H1 (cell line): ENCODE measurements around the gene CEND1. TPM values are rescaled to one million over a fixed set of nuclear protein-coding genes. Genes with fewer than 3 reads are reported as not detected.

Experiments used
- ASH2L ChIP-seq: fragments of 200-600, 300-600 bp; sonication (generic); IDR thresholded peaks from one replicate; pipeline ENCODE4 v1.7.1; 2017; ENCODE audit warnings: low read length
- ATF3 ChIP-seq: IDR thresholded peaks from 2 replicates; pipeline ENCODE4 v1.6.1; 2011; ENCODE audit warnings: low read depth, mild to moderate bottlenecking, low read length; ENCODE audit not compliant: insufficient read depth
- BCL11A ChIP-seq, 2 experiments: IDR thresholded peaks; one replicate each; pipeline ENCODE4 v1.6.1; 2011; ENCODE audit warnings: low read depth in 2 of 2, low read length in 2 of 2, mild to moderate bottlenecking in 2 of 2
- BRCA1 ChIP-seq: IDR thresholded peaks from 2 replicates; pipeline ENCODE4 v1.6.1; 2012; ENCODE audit warnings: low read depth, low read length, improper control_type of control experiment
- CHD2 ChIP-seq: IDR thresholded peaks from 2 replicates; pipeline ENCODE4 v1.6.1; 2012; ENCODE audit warnings: low read length, improper control_type of control experiment
- CTBP2 ChIP-seq: IDR thresholded peaks from 2 replicates; pipeline ENCODE4 v1.7.0; 2011; ENCODE audit warnings: borderline replicate concordance, mild to moderate bottlenecking, moderate library complexity, mixed read lengths, low read length; ENCODE audit not compliant: insufficient read depth, insufficient read length
- EP300 ChIP-seq, 2 experiments: IDR thresholded peaks; 1 replicate in 1 of 2; 2 replicates in 1 of 2; pipeline ENCODE4 v1.6.1; 2011 to 2012; ENCODE audit warnings: low read depth in 2 of 2, low read length in 2 of 2, mild to moderate bottlenecking in 2 of 2, borderline replicate concordance in 1 of 2, inconsistent platforms in 1 of 2, moderate library complexity in 1 of 2
- EZH2 ChIP-seq: fragments of 200-600 bp; sonication (generic); IDR thresholded peaks from 2 replicates; pipeline ENCODE4 v1.7.1; 2012; ENCODE audit warnings: low read depth, mild to moderate bottlenecking, moderate library complexity, low read length, inconsistent platforms; ENCODE audit not compliant: severe bottlenecking
- JUN ChIP-seq: IDR thresholded peaks from 2 replicates; pipeline ENCODE4 v1.6.1; 2011; ENCODE audit warnings: low read depth, mild to moderate bottlenecking, improper control_type of control experiment, low read length
- JUND ChIP-seq: IDR thresholded peaks from 2 replicates; pipeline ENCODE4 v1.6.1; 2011; ENCODE audit warnings: mild to moderate bottlenecking, improper control_type of control experiment, low read length
- KDM1A ChIP-seq: fragments of 200-600, 300-600 bp; sonication (generic); IDR thresholded peaks from 2 replicates; pipeline ENCODE4 v1.7.1; 2016; ENCODE audit warnings: mild to moderate bottlenecking, low read length, borderline replicate concordance
- MAX ChIP-seq: IDR thresholded peaks from 2 replicates; pipeline ENCODE4 v1.6.1; 2012; ENCODE audit warnings: inconsistent platforms
- NANOG ChIP-seq: IDR thresholded peaks from 2 replicates; pipeline ENCODE4 v1.6.1; 2011; ENCODE audit warnings: low read length, low read depth, mild to moderate bottlenecking, inconsistent platforms; ENCODE audit not compliant: insufficient read depth, poor library complexity, severe bottlenecking
- POLR2A ChIP-seq, 2 experiments: IDR thresholded peaks; 1 replicate in 1 of 2; 2 replicates in 1 of 2; pipeline ENCODE4 v1.6.1; 2011; ENCODE audit warnings: low read depth in 2 of 2, low read length in 2 of 2, mild to moderate bottlenecking in 2 of 2; ENCODE audit errors: control extremely low read depth in 1 of 2
- POU5F1 ChIP-seq: IDR thresholded peaks from 2 replicates; pipeline ENCODE4 v1.6.1; 2011; ENCODE audit warnings: low read depth, mild to moderate bottlenecking, low read length, moderate library complexity
- SIX5 ChIP-seq: IDR thresholded peaks from 2 replicates; pipeline ENCODE4 v1.6.1; 2011; ENCODE audit warnings: mild to moderate bottlenecking, low read depth, low read length
- TAF1 ChIP-seq: IDR thresholded peaks from 2 replicates; pipeline ENCODE4 v1.6.1; 2011; ENCODE audit warnings: mild to moderate bottlenecking, low read depth, low read length
- TAF7 ChIP-seq: optimal IDR thresholded peaks from 2 replicates; pipeline ENCODE3; 2011; ENCODE audit warnings: low read depth, mild to moderate bottlenecking, inconsistent platforms, low read length, moderate library complexity, borderline replicate concordance
- USF2 ChIP-seq: IDR thresholded peaks from 2 replicates; pipeline ENCODE4 v1.6.1; 2011; ENCODE audit warnings: low read length, improper control_type of control experiment
- YY1 ChIP-seq: IDR thresholded peaks from 2 replicates; pipeline ENCODE4 v1.6.1; 2011; ENCODE audit warnings: low read depth, mild to moderate bottlenecking, low read length
- polyA plus RNA-seq, 7 experiments: library from polyadenylated mRNA; depleted of rRNA in 3 of 7; stranded (reverse) in 5 of 7; unstranded in 2 of 7; fragments of >200 nt in 5 of 7; fragments of 200-250 nt in 2 of 7; gene quantifications; 1 replicate in 5 of 7; 2 replicates in 1 of 7; 4 replicates in 1 of 7; pipeline versions ENCODE4 v1.2.1 to v1.2.3, GENCODE V29; 2011 to 2013; ENCODE audit warnings: missing spikeins in 2 of 7, mixed read lengths in 2 of 7
- total RNA-seq: library from RNA; stranded (reverse); fragmentation: NEBNext Ultra II Directional; extraction: Animal tissue kit (Norgen Biotek cat#: 25700); gene quantifications from 2 replicates; pipeline ENCODE4 v1.2.1, GENCODE V29; 2021
- TF ChIP-seq, protein P1 (sequence below): IDR thresholded peaks from 2 replicates; pipeline ENCODE4 v1.6.1; 2012; ENCODE audit warnings: inconsistent platforms

The CEND1 gene
- total and polyA plus RNA-seq, 2 of the 8 experiments (the other 6 are each of a cell fraction or from before 2014, with no cell fraction given): 0.82 to 5.0 TPM

- TF ChIP-seq, protein P1, sequence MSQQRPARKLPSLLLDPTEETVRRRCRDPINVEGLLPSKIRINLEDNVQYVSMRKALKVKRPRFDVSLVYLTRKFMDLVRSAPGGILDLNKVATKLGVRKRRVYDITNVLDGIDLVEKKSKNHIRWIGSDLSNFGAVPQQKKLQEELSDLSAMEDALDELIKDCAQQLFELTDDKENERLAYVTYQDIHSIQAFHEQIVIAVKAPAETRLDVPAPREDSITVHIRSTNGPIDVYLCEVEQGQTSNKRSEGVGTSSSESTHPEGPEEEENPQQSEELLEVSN: peak; percentile 8; the same call in 1 of the 2 replicates
- TF ChIP-seq BCL11A (IDR thresholded peaks at IDR 0.05; ENCODE audit: low read depth in 2 of 2, low read length in 2 of 2) (no peak), JUND (no peak), ASH2L (peak; percentile 28), ATF3 (peak; percentile 74; the same call in 1 of the 2 replicates), SIX5 (no peak), EZH2 (no peak), JUN (no peak), EP300 (IDR thresholded peaks at IDR 0.05; ENCODE audit: borderline replicate concordance in 1 of 2, low read depth in 2 of 2, low read length in 2 of 2) (no peak), CTBP2 (no peak), KDM1A (no peak), BRCA1 (no peak), POU5F1 (no peak), CHD2 (no peak), USF2 (peak; percentile 92), NANOG (no peak), MAX (peak; percentile 21; the same call in 1 of the 2 replicates), YY1 (peak; percentile 87), TAF1 (peak; percentile 81), POLR2A (IDR thresholded peaks at IDR 0.05; ENCODE audit: control extremely low read depth in 1 of 2, low read depth in 2 of 2, low read length in 2 of 2) (peak in 1 of 2 experiments; percentile 80; a peak in 2 of 3 replicates), TAF7 (peak; percentile 50)
Measured at GRCh38 chr11:777288-778255, 12.3 kb downstream of the CEND1 start, which contains the start of gene GATD1 (continued).
